ENCODE data around the gene GATA3. TPM values are rescaled to one million over a fixed set of nuclear protein-coding genes. Genes with fewer than 3 reads are reported as not detected.

GATA3 gene
- total and polyA plus RNA-seq, 2 experiments from 2014 or later = 0.23 TPM; not detected in 1

- TF ChIP-seq, protein P1, sequence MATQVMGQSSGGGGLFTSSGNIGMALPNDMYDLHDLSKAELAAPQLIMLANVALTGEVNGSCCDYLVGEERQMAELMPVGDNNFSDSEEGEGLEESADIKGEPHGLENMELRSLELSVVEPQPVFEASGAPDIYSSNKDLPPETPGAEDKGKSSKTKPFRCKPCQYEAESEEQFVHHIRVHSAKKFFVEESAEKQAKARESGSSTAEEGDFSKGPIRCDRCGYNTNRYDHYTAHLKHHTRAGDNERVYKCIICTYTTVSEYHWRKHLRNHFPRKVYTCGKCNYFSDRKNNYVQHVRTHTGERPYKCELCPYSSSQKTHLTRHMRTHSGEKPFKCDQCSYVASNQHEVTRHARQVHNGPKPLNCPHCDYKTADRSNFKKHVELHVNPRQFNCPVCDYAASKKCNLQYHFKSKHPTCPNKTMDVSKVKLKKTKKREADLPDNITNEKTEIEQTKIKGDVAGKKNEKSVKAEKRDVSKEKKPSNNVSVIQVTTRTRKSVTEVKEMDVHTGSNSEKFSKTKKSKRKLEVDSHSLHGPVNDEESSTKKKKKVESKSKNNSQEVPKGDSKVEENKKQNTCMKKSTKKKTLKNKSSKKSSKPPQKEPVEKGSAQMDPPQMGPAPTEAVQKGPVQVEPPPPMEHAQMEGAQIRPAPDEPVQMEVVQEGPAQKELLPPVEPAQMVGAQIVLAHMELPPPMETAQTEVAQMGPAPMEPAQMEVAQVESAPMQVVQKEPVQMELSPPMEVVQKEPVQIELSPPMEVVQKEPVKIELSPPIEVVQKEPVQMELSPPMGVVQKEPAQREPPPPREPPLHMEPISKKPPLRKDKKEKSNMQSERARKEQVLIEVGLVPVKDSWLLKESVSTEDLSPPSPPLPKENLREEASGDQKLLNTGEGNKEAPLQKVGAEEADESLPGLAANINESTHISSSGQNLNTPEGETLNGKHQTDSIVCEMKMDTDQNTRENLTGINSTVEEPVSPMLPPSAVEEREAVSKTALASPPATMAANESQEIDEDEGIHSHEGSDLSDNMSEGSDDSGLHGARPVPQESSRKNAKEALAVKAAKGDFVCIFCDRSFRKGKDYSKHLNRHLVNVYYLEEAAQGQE (IDR thresholded peaks at IDR 0.05; ENCODE audit: unreplicated experiment) = no peak
- TF ChIP-seq, protein P2, sequence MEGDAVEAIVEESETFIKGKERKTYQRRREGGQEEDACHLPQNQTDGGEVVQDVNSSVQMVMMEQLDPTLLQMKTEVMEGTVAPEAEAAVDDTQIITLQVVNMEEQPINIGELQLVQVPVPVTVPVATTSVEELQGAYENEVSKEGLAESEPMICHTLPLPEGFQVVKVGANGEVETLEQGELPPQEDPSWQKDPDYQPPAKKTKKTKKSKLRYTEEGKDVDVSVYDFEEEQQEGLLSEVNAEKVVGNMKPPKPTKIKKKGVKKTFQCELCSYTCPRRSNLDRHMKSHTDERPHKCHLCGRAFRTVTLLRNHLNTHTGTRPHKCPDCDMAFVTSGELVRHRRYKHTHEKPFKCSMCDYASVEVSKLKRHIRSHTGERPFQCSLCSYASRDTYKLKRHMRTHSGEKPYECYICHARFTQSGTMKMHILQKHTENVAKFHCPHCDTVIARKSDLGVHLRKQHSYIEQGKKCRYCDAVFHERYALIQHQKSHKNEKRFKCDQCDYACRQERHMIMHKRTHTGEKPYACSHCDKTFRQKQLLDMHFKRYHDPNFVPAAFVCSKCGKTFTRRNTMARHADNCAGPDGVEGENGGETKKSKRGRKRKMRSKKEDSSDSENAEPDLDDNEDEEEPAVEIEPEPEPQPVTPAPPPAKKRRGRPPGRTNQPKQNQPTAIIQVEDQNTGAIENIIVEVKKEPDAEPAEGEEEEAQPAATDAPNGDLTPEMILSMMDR (conservative IDR thresholded peaks at IDR 0.05; ENCODE audit: low read depth in 2 of 2) = no peak
- TF ChIP-seq ZNF114 (CRISPR knock-in tag; IDR thresholded peaks at IDR 0.05) (no peak), STAT1 (IDR thresholded peaks at IDR 0.05; ENCODE audit: unreplicated experiment) (no peak)
Observed at GRCh38 chr10:8036506-8037198, 17.8 kb upstream of the GATA3 start (continued).

DNA sequence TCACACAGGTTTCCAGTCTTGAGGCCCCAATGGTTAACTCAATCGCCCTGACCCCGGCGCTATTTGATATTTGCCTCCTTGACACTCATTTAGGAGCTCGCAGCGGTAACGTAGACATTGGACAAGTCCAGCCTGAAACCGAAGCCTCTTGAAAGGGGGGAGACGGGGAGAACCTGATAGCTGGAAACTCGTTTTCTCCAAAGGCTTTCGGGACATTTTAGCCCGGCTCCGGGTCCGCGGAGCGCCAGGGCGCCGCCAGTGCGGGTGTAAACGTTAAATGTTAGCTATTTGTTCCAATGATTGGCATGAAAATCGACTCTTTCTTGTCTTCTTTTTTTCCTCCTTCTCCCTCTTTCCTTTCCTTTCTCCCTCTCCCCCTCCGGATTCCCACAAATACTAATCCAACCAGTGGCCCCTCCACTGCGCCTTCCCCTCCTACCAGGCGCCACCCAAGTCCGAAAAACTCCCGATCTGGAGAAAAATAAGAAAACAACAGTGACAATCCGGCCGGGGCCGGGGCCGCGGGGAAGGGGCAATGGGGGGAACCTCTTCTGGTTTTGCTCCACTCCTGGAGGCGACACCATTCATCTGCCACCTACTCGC is 17.2 kb upstream of the GATA3 start:
- peaks cover 100% of the 10 kb centered on the region for H3K27me3 ChIP-seq (ENCODE audit: insufficient read depth)
- Mint-ChIP-seq H3K4me1 (peaks cover 46% of the 10 kb centered on the region), H3K9me3 (no peaks in the 10 kb centered on the region; the same call in 2 of the 3 replicates), H3K36me3 (ENCODE audit: low read depth) (no peaks in the 10 kb centered on the region), H3K27me3 (ENCODE audit: insufficient read depth, low read depth, poor library complexity) (peaks cover 99% of the 10 kb centered on the region), H3K27ac (no peak overlapping the region), H3K4me3 (peak overlapping the region; percentile 41; the same call in 1 of the 3 replicates)
- H2AFZ ChIP-seq = no peak overlapping the region
- H3K36me3 ChIP-seq (ENCODE audit: insufficient read depth) = no peaks in the 10 kb centered on the region
- peaks cover 26% of the 10 kb centered on the region for H4K20me1 ChIP-seq (replicated peaks; ENCODE audit: insufficient read depth)
- H3F3A ChIP-seq (replicated peaks; ENCODE audit: low read depth) = peaks cover 18% of the 10 kb centered on the region
- H3K79me2 ChIP-seq (replicated peaks; ENCODE audit: insufficient read depth) = no peaks in the 10 kb centered on the region
- H3K4me2 ChIP-seq = peak overlapping the region; percentile 69
- H3K27ac ChIP-seq (ENCODE audit: low read depth) = no peak overlapping the region
- ATAC-seq (no peak), DNase-seq (ENCODE audit: low spot score) (peak; percentile 30)
- TF ChIP-seq NANOG (IDR thresholded peaks at IDR 0.05; ENCODE audit: borderline replicate concordance) (no peak), EZH2 (IDR thresholded peaks at IDR 0.05; ENCODE audit: low read depth, unreplicated experiment) (peak; percentile 99), EZH2phosphoT487 (IDR thresholded peaks at IDR 0.05; ENCODE audit: unreplicated experiment) (peak; percentile 77)
- peak overlapping the region; percentile 60; the same call in 1 of the 2 replicates for H3K4me3 ChIP-seq
- no peaks in the 10 kb centered on the region for H3K9me2 ChIP-seq (ENCODE audit: insufficient read depth)
- H3K4me1 ChIP-seq (ENCODE audit: insufficient read depth) = peaks cover 61% of the 10 kb centered on the region

Measured in GM23338 (cell line).